Smooth muscle cell of the brain vasculature (primary cell): Measurements from ENCODE around the gene ZFYVE16.
"Not testable (repeated sequence)": the region's sequence is repeated elsewhere in the genome, so short reads cannot be mapped to it uniquely, and the experiment has no call there.

Experiments used
- DNase-seq: peaks from one replicate; pipeline ENCODE4 v3.0.0-alpha.2; 2012; ENCODE audit warnings: low read depth, low spot score

ZFYVE16 gene

DNA sequence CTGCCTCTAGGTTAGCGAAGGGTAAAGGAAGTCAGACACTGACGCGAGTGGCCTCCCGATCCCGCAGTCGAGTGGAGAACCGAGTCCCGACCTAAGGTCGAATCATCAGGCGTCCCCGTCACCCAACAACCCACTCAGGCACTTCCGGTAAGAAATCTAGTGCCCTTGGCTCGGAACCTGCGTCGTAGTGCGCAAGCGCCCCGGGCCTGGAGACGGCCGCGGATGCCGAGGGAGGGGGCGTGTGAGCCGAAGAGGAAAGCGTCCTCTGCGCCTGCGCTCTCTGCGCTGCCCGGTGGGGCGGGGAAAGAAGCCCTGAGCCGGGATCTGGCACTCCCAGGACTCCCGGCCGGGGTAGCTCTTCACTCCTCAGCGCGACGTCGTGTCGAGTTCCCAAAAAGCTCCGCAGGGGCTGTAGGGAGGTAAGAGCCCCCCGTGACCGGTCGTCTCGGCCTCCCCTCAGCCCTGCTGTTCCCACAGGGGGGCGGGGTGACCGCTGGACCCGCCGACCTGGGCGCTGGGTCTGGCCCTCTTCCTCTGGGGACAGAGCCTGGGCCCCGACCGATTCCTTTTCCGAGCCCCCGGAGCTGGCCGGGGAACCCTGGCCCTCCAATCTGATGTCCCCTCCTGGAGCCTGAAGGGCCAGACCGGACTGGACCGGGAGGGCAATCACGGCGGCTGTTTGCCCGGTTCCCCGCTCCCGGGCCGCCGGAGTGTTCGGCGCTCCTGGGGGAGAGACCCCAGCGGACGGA is at the start of gene ZFYVE16:
Gene ZFYVE16 (plus strand): TSS at position 330 of the 749 bp plus-strand sequence. CDS start 26,084 bp downstream, outside the sequence.
- DNase-seq: peak; percentile 94

DNA sequence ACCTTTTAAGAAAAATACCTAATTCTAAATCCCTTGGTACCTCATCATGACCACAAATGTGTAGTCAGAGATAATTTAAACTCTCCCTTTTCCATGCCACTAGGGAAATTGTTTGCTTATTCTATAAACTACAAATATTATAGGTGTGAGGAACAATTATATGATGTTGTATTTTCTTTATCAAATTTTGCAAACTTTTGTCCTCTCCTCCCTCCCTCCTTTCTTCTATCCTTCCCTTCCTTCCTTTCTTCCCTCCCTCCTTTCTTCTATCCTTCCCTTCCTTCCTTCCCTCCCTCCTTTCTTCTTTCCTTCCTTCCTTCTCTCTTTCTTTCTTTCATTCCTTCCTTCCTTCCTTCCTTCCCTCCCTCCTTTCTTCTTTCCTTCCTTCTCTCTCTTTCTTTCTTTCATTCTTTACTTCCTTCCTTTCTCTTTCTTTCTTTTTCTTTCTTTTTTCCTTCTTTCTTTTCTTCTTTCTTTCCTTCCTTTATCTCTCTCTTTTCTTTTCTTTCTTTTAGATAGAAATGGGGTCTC is 46.9 kb upstream of the ZFYVE16 start:
- DNase-seq: no peak

- DNase-seq: no peak
Measured at GRCh38 chr5:80364892-80365291, 43.0 kb upstream of the ZFYVE16 start.

DNA sequence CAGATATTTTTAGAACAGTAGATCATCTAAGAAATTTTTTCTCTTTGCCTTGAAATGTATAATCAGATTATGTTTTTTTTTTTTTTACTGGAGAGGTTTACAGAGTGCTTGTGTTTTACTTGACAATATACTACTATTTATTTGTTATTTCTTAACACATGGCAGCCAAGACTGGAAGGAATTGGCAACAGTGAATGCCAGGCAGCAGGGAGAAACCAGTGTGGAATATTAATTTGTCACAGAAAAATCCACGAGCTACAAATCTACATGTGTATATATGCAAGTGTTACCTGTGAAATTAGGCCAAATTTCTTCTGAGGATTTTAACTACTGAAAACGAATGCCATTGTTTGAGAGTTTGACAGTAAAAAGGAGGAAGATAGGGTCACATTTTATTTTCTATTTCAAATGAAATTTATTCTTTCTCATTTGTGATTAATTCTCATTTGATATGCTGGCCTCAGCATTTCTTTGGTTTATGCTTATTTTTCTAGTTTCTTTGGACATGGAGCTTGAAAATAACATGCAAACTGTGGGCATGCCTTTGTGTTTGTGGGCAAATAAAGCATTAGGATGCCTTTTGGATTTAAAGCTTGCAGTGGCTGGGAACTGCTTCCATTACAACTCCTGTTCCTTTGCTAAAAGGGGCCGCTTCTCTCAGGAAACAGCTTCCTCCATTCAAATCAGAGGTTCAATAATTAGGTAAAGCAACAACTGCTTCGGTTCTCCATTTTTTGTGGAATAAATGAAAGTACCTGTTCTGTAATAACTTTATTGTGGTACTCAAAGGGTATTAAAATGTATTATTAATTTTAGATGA is 39.0 kb upstream of the ZFYVE16 start:
- no peak for DNase-seq

DNA sequence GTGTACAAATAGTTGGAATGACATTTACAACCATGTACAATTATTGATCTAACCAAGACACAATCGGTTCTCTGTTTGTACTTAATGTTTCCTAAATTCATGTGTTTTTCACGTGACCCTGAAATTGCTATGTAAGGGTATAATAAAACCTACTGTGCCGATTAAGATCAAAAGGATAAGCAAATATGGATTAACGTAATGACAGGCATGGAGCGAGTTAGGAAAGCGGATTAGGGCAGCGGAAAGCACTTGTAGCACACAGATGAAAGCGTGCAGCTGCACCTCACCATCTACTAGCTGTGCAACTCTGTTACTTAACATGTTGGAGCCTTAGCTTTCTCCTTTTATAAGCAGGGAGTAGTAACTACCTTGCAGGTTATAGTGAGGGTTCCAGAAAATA is 38.3 kb upstream of the ZFYVE16 start:
- DNase-seq: no peak

- no peak for DNase-seq
Measured at GRCh38 chr5:80370390-80370789, 37.5 kb upstream of the ZFYVE16 start.

- no peak for DNase-seq
Measured at GRCh38 chr5:80372780-80373179, 35.1 kb upstream of the ZFYVE16 start.

- no peak for DNase-seq
Measured at GRCh38 chr5:80374188-80374587, 33.7 kb upstream of the ZFYVE16 start.

DNA sequence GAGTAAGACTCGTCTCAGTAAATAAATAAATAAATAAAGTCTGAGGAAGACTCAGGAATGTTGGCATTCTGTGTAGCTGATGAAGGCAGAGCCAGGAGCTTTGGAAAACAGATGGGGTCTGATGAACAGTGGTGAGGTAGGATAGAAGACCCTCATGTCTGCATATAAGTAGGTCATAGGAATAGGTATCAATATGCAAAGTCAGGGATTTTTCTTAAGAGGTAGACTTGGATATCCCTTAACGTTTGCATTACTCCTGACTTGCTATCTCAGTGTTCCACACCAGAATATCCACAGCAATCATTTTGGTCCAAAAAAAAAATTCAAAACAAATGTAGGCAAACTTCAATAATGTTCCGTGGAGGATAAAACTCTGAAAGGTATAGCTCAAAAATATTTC is 31.3 kb upstream of the ZFYVE16 start:
- DNase-seq: no peak

DNA sequence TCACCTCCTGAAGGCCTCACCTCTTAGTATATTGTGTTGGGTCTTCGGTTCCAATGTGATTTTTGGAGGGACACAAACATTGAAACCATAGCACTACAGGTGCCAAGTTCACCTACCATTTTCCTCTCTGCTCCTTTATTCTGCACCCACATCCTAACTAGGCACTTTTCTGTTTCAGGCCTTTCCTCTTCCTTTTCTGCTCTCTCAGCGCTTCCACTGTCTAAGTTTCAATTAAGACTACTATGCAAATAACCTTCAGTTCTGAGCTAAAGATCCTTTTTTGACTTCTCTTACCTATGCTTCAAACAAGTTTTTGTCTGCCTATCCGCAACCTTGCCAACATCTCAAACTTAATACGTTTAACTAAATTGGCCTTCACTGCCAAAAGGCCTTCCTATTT is 25.4 kb upstream of the ZFYVE16 start:
- DNase-seq: no peak

DNA sequence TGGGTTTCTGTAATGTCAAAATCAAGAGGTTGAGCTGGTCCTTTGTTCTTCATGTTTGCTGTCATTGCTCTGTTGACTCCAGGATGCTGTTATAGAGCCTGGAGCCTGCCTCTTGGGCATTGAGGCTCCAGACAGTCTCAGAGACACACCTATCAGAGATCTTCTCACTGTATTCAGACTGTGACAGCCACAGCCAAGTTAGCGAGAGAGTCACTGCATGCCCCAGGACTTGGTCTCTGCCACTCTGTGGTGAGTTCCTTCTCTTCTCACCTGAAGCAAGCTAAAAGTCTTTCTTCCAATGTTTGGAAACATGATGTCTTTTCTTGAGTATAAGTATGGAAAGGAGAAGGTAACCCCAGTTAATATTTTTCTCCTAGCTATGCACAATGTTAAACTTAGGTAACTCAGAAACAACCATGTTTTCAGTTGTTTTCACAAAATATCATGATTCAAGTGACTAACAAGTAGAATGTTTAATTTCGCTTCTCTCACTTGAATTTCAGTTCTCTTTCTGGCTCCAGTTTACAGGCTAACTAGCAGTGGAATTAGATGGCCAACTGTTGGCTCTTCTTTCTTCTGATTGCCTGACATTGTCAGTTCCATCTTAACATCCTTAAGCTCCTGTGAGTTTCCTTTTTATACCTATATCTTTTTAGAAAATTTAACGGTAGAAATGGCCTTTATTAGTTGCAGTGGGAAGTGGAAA is 20.6 kb upstream of the ZFYVE16 start:
- DNase-seq: no peak

- no peak for DNase-seq
Measured at GRCh38 chr5:80389580-80389979, 18.3 kb upstream of the ZFYVE16 start.

- DNase-seq: not testable (repeated sequence)
Measured at GRCh38 chr5:80390413-80390812, 17.5 kb upstream of the ZFYVE16 start.

DNA sequence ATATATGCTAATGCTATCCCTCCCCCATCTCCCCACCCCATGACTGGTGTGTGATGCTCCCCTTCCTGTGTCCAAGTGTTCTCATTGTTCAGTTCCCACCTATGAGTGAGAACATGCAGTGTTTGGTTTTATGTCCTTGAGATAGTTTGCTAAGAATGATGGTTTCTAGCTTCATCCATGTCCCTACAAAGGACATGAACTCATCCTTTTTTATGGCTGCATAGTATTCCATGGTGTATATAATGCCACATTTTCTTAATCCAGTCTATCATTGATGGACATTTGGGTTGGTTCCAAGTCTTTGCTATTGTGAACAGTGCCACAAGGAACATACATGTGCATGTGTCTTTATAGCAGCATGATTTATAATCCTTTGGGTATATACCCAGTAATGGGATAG is 16.6 kb upstream of the ZFYVE16 start:
- DNase-seq: not testable (repeated sequence)

GRCh38 chr5:80399526-80400239 is 8.2 kb upstream of the ZFYVE16 start:
- no peak for DNase-seq

- DNase-seq: not testable (repeated sequence)
Measured at GRCh38 chr5:80400368-80400767, 7.5 kb upstream of the ZFYVE16 start.

DNA sequence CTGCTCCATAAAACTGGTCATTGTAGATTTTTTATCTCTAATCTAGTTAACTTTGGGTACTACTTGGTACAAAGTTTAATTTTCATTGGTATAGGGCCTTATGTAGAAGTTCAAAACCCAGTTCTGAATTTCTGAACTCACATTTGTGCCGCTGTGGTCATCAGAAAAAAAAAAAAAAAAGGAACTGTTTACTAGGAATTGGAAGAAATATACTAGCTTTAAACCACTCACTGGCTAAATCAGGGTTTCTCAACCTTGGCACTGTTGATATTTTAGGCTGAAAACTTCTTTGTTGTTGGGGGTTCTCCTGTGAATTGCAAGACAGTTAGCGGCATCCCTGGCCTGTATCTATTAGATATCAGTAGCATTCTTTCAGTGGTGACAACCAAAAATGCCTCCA is 4.1 kb upstream of the ZFYVE16 start:
- DNase-seq: no peak

DNA sequence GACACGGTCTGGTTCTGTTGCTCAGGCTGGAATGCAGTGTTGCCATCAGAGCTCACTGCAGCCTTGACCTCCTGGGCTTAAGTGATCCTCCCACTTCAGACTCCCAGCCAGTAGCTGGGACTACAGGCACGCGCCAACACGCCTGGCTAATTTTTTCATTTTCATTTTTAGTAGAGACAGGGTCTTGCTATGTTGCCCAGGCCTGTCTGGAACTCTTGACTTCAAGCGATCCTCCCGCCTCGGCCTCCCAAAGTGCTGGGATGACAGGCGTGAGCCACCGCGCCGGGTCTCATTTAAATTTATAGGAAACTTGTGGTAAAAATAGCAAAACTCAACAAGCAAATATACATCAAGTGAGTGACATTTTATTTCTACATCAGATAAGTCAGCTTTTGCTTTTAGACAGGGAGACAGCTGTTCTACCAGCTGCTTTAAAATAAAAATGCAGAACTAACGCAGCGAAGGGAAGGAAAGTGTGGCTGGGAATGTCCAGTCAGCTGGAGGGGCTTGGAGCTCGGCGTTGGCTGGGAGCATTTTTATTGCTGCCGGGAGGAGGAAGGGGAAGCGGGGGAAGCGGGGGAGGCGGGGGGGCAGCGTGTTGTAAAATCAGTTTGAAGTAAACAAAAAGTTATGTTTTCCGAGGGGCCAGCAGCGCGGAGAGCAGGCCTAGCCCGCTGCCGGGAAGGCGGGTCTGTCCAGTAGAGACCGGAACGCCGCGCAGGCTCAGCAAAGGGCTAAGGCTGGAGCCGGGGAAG is 707 bp upstream of the ZFYVE16 start:
- DNase-seq: no peak

DNA sequence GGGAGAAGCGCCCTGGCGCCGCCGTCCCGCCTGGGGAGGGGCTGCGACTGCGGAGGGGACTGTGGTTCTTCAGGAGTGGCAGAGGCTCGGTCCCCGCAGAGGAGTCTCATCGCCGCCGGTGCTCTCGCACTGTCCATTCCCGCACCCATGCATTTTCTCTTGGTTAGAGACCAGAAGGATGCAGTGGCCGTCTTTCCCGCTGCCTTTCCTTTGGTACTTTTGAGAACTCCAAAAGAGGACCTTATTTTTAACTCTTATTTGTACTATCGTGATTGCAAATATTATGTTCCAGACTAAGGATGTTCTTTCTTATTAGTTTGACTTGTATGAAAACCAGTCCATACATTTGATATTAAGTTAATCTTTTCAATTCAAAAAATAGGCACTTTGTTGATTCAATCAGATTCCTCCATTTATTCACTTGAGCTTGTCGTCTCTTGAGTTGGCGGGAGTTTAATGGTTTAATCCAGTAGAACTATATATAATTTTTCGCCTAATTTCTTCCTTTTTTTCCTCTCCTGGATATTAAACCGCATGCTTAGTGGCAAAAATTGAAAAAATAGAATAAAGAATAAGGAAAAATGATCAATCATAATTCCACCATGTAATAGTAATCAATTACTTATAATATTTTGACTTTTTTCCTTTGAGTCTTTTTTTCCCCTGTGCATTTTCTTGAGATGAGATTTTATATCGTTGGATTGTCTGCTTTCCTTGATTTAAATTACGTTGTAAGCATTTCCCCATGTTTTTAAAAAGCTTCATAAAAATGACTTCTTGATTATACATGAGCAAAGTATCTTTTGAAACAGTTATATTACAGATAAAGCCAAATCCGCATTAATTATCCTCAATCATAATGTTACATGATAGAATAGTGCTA is 861 bp downstream of the ZFYVE16 start:
- DNase-seq: peak; percentile 2
